Neural crest cell (in vitro differentiated cells): ENCODE results near the gene FOXK1. TPM values are rescaled to one million over a fixed set of nuclear protein-coding genes. Genes with fewer than 3 reads are reported as not detected.

Experiments
- DNase-seq: peaks from one replicate; pipeline ENCODE4 v3.0.0; 2021; ENCODE audit warnings: low read depth, mixed read lengths, low spot score
- H3K27ac Mint-ChIP-seq: one replicate; pipeline ENCODE4 v1.8.0; 2021; ENCODE audit warnings: mild to moderate bottlenecking, mixed read lengths; ENCODE audit not compliant: unreplicated experiment
- H3K27me3 Mint-ChIP-seq: 2 replicates; pipeline ENCODE4 v1.8.0; 2021; ENCODE audit warnings: low read depth, mild to moderate bottlenecking, mixed read lengths
- H3K36me3 Mint-ChIP-seq: 2 replicates; pipeline ENCODE4 v1.8.0; 2021; ENCODE audit warnings: low read depth, mild to moderate bottlenecking, mixed read lengths
- H3K4me1 Mint-ChIP-seq: 2 replicates; pipeline ENCODE4 v1.8.0; 2021; ENCODE audit warnings: mixed read lengths
- H3K4me3 Mint-ChIP-seq: one replicate; pipeline ENCODE4 v1.8.0; 2021; ENCODE audit warnings: mild to moderate bottlenecking, mixed read lengths
- H3K9me3 Mint-ChIP-seq: 2 replicates; pipeline ENCODE4 v1.8.0; 2021; ENCODE audit warnings: mixed read lengths
- total RNA-seq: library from RNA; stranded (reverse); gene quantifications from 2 replicates; pipeline ENCODE4 v1.2.1, GENCODE V29; 2021
- TF ChIP-seq, protein P1 (sequence below): fragments of 200-600 bp; sonication (generic); conservative IDR thresholded peaks from 2 replicates; pipeline ENCODE4 v1.5.0; 2021; ENCODE audit warnings: antibody characterized with exemption, mild to moderate bottlenecking

The FOXK1 gene
- total RNA-seq, 1 donor from 2014 or later = 29.1 TPM

GRCh38 chr7:4709187-4709586 lies 27.1 kb downstream of the FOXK1 start:
- TF ChIP-seq, protein P1, sequence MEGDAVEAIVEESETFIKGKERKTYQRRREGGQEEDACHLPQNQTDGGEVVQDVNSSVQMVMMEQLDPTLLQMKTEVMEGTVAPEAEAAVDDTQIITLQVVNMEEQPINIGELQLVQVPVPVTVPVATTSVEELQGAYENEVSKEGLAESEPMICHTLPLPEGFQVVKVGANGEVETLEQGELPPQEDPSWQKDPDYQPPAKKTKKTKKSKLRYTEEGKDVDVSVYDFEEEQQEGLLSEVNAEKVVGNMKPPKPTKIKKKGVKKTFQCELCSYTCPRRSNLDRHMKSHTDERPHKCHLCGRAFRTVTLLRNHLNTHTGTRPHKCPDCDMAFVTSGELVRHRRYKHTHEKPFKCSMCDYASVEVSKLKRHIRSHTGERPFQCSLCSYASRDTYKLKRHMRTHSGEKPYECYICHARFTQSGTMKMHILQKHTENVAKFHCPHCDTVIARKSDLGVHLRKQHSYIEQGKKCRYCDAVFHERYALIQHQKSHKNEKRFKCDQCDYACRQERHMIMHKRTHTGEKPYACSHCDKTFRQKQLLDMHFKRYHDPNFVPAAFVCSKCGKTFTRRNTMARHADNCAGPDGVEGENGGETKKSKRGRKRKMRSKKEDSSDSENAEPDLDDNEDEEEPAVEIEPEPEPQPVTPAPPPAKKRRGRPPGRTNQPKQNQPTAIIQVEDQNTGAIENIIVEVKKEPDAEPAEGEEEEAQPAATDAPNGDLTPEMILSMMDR = no peak
- H3K4me3 Mint-ChIP-seq = no peak overlapping the region
- H3K27ac Mint-ChIP-seq = peak overlapping the region; percentile 92
- peaks cover 12% of the 10 kb centered on the region for H3K36me3 Mint-ChIP-seq
- H3K27me3 Mint-ChIP-seq = no peaks in the 10 kb centered on the region
- H3K9me3 Mint-ChIP-seq = no peaks in the 10 kb centered on the region
- peaks cover 56% of the 10 kb centered on the region for H3K4me1 Mint-ChIP-seq
- DNase-seq = peak; percentile 32

DNA sequence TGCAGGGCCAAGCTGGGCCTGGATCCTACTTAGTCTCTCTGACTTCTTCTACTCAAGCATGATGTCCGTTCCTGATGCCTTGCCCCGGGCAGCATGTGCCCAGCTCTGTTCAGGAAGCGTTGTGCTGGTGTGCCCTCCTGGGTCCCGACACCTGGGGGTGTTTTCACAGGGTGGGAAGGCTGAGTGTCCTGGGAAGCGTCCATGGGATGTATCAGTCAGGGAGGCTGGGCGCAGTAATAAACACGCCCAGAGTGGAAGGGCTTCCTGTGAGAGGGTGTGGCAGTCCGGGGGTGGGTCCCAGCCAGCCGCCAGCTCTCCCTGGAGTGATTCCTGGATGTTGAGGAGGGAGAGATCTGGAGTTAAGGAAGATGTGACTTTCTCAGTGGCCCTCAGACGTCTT lies 29.0 kb downstream of the FOXK1 start:
- Mint-ChIP-seq H3K36me3 (peaks cover 19% of the 10 kb centered on the region), H3K27ac (no peak overlapping the region), H3K4me3 (no peak overlapping the region), H3K4me1 (peaks cover 60% of the 10 kb centered on the region), H3K27me3 (no peaks in the 10 kb centered on the region), H3K9me3 (no peaks in the 10 kb centered on the region)
- DNase-seq = no peak
- TF ChIP-seq, protein P1 = no peak

- H3K27me3 Mint-ChIP-seq = no peaks in the 10 kb centered on the region
- TF ChIP-seq, protein P1 = no peak
- DNase-seq = no peak
- H3K36me3 Mint-ChIP-seq = peaks cover 19% of the 10 kb centered on the region
- H3K4me1 Mint-ChIP-seq = peaks cover 55% of the 10 kb centered on the region
- H3K9me3 Mint-ChIP-seq = no peaks in the 10 kb centered on the region
- no peak overlapping the region for H3K27ac Mint-ChIP-seq
- no peak overlapping the region for H3K4me3 Mint-ChIP-seq
Observed at GRCh38 chr7:4711634-4712033, 29.5 kb downstream of the FOXK1 start.

- no peak for DNase-seq
- TF ChIP-seq, protein P1 = no peak
- no peaks in the 10 kb centered on the region for H3K9me3 Mint-ChIP-seq
- no peak overlapping the region for H3K27ac Mint-ChIP-seq
- no peak overlapping the region for H3K4me3 Mint-ChIP-seq
- H3K4me1 Mint-ChIP-seq = peaks cover 46% of the 10 kb centered on the region
- no peaks in the 10 kb centered on the region for H3K27me3 Mint-ChIP-seq
- H3K36me3 Mint-ChIP-seq = peaks cover 19% of the 10 kb centered on the region
Observed at GRCh38 chr7:4712281-4713182, 30.4 kb downstream of the FOXK1 start.

DNA sequence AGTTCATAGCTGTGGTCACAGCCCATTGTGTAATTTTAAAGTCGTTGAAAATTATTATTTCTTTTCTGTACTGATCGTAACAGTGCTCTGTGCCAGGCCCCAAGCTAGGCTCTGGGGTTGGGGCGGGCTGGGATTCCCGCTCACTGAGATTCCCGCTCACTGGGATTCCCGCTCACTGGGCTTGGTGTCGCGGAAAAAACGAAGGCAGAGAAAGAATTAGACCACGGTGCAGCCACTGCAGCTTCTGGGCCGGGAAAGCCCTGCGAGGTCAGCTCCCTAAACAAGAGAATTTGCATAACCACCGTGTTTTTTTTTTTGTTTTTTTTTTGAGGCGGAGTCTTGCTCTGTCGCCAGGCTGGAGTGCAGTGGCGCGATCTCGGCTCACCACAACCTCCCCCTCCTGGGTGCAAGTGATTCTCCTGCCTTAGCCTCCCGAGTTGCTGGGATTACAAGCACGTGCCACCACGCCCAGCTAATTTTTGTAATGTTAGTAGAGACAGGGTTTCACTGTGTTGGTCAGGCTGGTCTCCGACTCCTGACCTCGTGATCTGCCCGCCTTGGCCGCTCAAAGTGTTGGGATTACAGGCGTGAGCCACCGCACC lies 31.2 kb downstream of the FOXK1 start:
- no peak for DNase-seq
- Mint-ChIP-seq H3K27me3 (no peaks in the 10 kb centered on the region), H3K36me3 (peaks cover 19% of the 10 kb centered on the region), H3K4me3 (no peak overlapping the region), H3K27ac (no peak overlapping the region), H3K4me1 (peaks cover 46% of the 10 kb centered on the region), H3K9me3 (no peaks in the 10 kb centered on the region)
- TF ChIP-seq, protein P1 = no peak
